Lung (tissue), 12 donors: Measurements from ENCODE around the gene EMCN. TPM values are rescaled to one million over a fixed set of nuclear protein-coding genes. Genes with fewer than 3 reads are reported as not detected.

ENCODE experiments used
- ATAC-seq: fragments of 200-7000 bp; cut with Tn5 transposase; one replicate; pipeline ENCODE4 v1.9.1; 2020; ENCODE audit warnings: moderate number of reproducible peaks; ENCODE audit not compliant: insufficient read depth, low FRiP score
- DNase-seq, 3 donors: peaks; one replicate each; pipeline ENCODE4 v3.0.0-alpha.2; 2013 to 2017
- H3K27ac ChIP-seq, 2 donors: one replicate each; pipeline ENCODE4 v1.5.1; 2013; ENCODE audit warnings: mild to moderate bottlenecking in 2 of 2, moderate library complexity in 2 of 2, control low read depth in 1 of 2, inconsistent platforms in 1 of 2, low read depth in 1 of 2, low read length in 1 of 2
- H3K27me3 ChIP-seq, 3 donors: one replicate each; pipeline ENCODE4 v1.5.1; 2013; ENCODE audit warnings: low read length in 2 of 3; ENCODE audit not compliant: control insufficient read depth in 3 of 3, insufficient read depth in 3 of 3
- H3K36me3 ChIP-seq, 4 donors: one replicate each; pipeline ENCODE4 v1.5.1; 2013; ENCODE audit warnings: low read length in 4 of 4, mild to moderate bottlenecking in 1 of 4, moderate library complexity in 1 of 4; ENCODE audit not compliant: control insufficient read depth in 4 of 4, insufficient read depth in 4 of 4
- H3K4me1 ChIP-seq, 5 donors: one replicate each; pipeline ENCODE4 v1.5.1; 2013; ENCODE audit warnings: low read length in 5 of 5, mild to moderate bottlenecking in 2 of 5, moderate library complexity in 1 of 5; ENCODE audit not compliant: control insufficient read depth in 5 of 5, insufficient read depth in 5 of 5
- H3K4me3 ChIP-seq: one replicate; pipeline ENCODE4 v1.5.1; 2013; ENCODE audit warnings: mild to moderate bottlenecking, control low read depth, moderate library complexity
- H3K9ac ChIP-seq, 2 donors: one replicate each; pipeline ENCODE4 v1.5.1; 2013; ENCODE audit warnings: low read length in 2 of 2, control low read depth in 1 of 2; ENCODE audit not compliant: insufficient read depth in 1 of 2
- H3K9me3 ChIP-seq, 4 donors: one replicate each; pipeline ENCODE4 v1.5.1; 2013; ENCODE audit warnings: low read length in 3 of 4, mild to moderate bottlenecking in 1 of 4, moderate library complexity in 1 of 4; ENCODE audit not compliant: control insufficient read depth in 4 of 4, insufficient read depth in 3 of 4
- WGBS, 2 donors: extraction: QIAGEN DNeasy Blood & Tissue Kit; methylation state at CpG; one replicate each; pipeline ENCODE4 v1.1.7; 2013; 5-methylcytosine and 5-hydroxymethylcytosine counted together
- polyA plus RNA-seq, 2 donors: library from polyadenylated mRNA; stranded (reverse); fragments of 200-250 nt; gene quantifications; one replicate each; pipeline ENCODE4 v1.2.1, GENCODE V29; 2013
- total RNA-seq, 2 donors: library from RNA; depleted of rRNA in 1 of 2; stranded (reverse); fragments of >200 nt in 1 of 2; gene quantifications; one replicate each; pipeline ENCODE4 v1.2.1, GENCODE V29; 2014 to 2021
- TF ChIP-seq, protein P1 (sequence below): IDR thresholded peaks from 2 replicates; pipeline ENCODE4 v1.5.1; 2012; ENCODE audit warnings: mild to moderate bottlenecking; ENCODE audit errors: control extremely low read depth, extremely low read depth
- donor health status: control.
- donor health status: control.
- donor health status: Bipolar disorder and iron deficiency.
- donor health status: healthy.
- donor health status: DM: yes; HTN: yes; CAD: no.

EMCN gene
- total and polyA plus RNA-seq, 4 donors, result 5.8 to 90.8 (median 20.6) TPM

DNA sequence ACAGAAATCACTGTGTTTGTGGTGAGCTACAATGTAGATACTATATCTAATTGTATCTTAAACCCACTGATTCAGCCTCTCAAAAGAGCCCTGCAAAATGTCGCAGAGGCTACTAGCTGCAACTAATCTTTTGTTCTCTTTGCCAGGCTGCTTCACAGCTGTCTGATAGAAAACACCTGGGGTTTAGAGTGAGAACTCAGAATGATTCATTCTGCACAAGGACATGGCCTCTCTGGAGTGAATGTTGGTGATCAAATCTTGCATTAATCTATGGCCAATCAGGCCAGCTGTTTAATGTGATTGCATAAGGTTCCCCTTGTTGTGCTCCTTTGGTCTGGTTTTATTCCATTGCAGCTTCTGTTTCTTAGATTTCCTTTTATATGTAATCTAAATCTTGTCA is 100.3 kb downstream of the EMCN start:
- no peaks in the 10 kb centered on the region for H3K27me3 ChIP-seq
- 78 to 83% methylated on average over 1 of the region's 1 CpG for WGBS, 2 donors
- H3K9me3 ChIP-seq, result no peaks in the 10 kb centered on the region
- H3K9ac ChIP-seq, result no peak overlapping the region
- DNase-seq, result peak in 1 of 3 donors; percentile 6
- no peak for ATAC-seq
- H3K4me1 ChIP-seq, result no peaks in the 10 kb centered on the region
- no peak overlapping the region for H3K27ac ChIP-seq
- H3K36me3 ChIP-seq, result no peaks in the 10 kb centered on the region
- H3K4me3 ChIP-seq, result no peak overlapping the region
- TF ChIP-seq, protein P1, sequence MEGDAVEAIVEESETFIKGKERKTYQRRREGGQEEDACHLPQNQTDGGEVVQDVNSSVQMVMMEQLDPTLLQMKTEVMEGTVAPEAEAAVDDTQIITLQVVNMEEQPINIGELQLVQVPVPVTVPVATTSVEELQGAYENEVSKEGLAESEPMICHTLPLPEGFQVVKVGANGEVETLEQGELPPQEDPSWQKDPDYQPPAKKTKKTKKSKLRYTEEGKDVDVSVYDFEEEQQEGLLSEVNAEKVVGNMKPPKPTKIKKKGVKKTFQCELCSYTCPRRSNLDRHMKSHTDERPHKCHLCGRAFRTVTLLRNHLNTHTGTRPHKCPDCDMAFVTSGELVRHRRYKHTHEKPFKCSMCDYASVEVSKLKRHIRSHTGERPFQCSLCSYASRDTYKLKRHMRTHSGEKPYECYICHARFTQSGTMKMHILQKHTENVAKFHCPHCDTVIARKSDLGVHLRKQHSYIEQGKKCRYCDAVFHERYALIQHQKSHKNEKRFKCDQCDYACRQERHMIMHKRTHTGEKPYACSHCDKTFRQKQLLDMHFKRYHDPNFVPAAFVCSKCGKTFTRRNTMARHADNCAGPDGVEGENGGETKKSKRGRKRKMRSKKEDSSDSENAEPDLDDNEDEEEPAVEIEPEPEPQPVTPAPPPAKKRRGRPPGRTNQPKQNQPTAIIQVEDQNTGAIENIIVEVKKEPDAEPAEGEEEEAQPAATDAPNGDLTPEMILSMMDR, result no peak

DNA sequence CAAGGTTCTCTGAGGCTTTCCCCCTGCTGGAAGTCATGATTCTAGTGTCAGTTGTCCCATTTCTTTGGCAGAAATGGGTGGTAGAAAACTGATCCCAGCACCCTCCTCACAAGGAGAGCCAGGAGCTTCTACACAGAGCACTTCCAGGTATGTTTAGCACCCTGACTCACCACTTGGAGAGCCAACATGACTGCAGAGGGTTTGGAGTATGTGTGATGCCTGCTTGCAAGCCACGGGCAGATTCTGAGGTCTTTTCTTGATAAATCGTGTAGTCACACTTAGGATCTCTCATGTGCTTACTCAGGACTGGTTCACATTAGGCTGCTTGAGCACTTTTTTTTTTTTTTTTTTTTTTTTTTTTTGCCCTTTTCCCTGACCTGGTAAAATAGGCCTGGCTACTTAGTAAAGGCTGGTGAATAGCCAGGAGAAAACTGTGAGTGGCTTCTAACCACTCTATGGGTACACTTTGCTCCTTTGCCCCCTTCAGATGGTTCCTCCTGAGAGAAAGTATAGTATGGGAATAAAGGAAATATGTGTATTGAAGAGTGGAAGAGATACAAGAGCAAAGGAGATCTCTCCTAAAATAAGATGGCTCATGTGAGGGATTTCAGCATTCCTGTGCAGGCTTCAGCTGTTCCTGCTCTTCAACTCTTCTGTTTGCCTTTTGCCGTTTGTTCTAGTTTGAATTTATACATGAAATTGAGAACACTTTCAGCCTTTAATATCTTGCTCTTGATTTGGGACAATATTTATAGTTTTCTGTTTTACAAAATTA is 103.6 kb downstream of the EMCN start:
- Histone ChIP-seq H3K9ac (no peak overlapping the region), H3K4me3 (no peak overlapping the region), H3K27me3 (no peaks in the 10 kb centered on the region), H3K4me1 (no peaks in the 10 kb centered on the region), H3K27ac (no peak overlapping the region), H3K36me3 (no peaks in the 10 kb centered on the region), H3K9me3 (no peaks in the 10 kb centered on the region)
- ATAC-seq (no peak), DNase-seq (no peak)
- TF ChIP-seq, protein P1, result no peak
- WGBS, 2 donors, result 83 to 87% methylated on average over 3 of the region's 3 CpGs

DNA sequence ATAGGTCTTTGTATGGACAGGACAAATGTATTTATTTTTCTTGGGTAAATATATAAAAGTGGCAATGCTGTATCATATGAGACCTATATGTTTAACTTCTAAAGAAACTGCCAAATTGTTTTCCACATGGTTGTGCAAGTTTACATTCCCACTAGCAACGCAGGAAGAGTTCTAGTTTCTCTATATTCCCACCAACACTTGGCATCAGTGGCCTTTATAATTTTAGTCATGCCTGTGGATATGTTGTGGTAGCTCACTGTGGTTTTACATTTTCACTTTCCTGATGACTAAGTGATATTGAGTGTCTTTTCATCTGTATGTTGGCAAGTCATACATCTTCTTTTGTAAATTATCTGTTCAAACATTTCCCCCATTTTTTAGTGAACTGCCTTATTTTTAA is 126.0 kb downstream of the EMCN start:
- Histone ChIP-seq H3K27me3 (no peaks in the 10 kb centered on the region), H3K9me3 (no peaks in the 10 kb centered on the region), H3K27ac (no peak overlapping the region), H3K4me1 (no peaks in the 10 kb centered on the region), H3K4me3 (no peak overlapping the region), H3K9ac (no peak overlapping the region), H3K36me3 (no peaks in the 10 kb centered on the region)
- TF ChIP-seq, protein P1, result no peak
- 74 to 79% methylated on average over 1 of the region's 1 CpG for WGBS, 2 donors
- DNase-seq (no peak), ATAC-seq (no peak)

DNA sequence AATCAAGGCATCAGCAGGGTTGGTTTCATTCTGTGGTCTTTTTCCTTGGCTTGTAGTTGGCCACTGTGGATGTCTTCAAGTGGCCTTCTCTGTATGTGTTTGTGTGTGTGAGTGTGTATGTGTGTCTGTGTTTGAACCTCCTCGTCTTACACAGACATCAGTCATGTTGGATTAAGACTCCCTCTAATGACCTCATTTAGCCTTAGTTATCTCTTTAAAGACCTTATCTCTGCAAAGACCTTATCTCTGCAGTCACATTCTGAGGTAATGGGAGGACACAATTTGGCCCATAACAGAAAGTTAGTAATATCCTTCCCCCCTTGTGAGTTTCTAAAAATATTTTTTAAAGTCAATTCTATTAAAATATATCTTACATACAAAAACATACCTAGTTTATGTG is 126.7 kb downstream of the EMCN start:
- WGBS, 2 donors, result 57 to 76% methylated on average over 1 of the region's 1 CpG
- ATAC-seq (no peak), DNase-seq (no peak)
- Histone ChIP-seq H3K27me3 (no peaks in the 10 kb centered on the region), H3K27ac (no peak overlapping the region), H3K9me3 (no peaks in the 10 kb centered on the region), H3K36me3 (no peaks in the 10 kb centered on the region), H3K4me3 (no peak overlapping the region), H3K9ac (no peak overlapping the region), H3K4me1 (no peaks in the 10 kb centered on the region)
- TF ChIP-seq, protein P1, result no peak
